ENCODE data around the gene EQTN. TPM values are rescaled to one million over a fixed set of nuclear protein-coding genes. Genes with fewer than 3 reads are reported as not detected.

Gene EQTN
- total and polyA plus RNA-seq, 4 donors = 0.08 to 0.14 TPM; not detected in 2

DNA sequence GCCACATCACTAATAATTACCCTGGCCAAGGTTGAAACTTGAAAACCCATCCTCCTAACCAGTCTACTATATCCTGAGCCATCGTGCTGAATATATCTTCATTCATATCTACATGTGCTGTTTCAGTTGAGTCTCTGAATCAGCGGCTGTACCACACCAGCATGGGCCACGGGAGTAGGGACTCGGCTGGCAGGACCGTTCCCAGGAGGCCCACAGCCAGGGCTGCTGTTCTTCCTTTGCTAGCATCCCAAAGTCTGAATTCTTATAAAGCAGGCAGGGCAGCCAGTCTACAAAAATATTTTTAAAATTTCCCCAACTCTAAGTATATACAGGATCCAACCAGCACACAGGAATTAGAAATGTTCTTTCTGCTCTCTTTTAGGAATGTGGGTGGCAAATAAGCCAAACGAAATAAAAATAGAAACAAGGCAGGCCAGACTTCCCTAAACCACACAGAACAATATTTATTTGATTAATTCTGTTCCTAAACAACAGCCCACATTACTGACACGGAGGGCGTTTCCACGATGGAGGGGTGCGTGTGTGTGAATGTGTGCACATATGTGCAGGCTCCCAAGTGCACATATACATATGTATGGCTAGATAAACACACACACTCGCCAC lies 42.8 kb upstream of the EQTN start (continued):
- TF ChIP-seq YY1 (IDR thresholded peaks at IDR 0.05) (no peak), FOXA1 (IDR thresholded peaks at IDR 0.05) (no peak)

GRCh38 chr9:27338527-27338903 lies 41.6 kb upstream of the EQTN start:
- TF ChIP-seq ZBTB33 (IDR thresholded peaks at IDR 0.05) (no peak), FOXA2 (IDR thresholded peaks at IDR 0.05) (no peak), FOXA1 (IDR thresholded peaks at IDR 0.05) (no peak), REST (IDR thresholded peaks at IDR 0.05) (no peak)
- TF ChIP-seq, protein P1, sequence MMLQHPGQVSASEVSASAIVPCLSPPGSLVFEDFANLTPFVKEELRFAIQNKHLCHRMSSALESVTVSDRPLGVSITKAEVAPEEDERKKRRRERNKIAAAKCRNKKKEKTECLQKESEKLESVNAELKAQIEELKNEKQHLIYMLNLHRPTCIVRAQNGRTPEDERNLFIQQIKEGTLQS (IDR thresholded peaks at IDR 0.05) = no peak
- TF ChIP-seq, protein P2, sequence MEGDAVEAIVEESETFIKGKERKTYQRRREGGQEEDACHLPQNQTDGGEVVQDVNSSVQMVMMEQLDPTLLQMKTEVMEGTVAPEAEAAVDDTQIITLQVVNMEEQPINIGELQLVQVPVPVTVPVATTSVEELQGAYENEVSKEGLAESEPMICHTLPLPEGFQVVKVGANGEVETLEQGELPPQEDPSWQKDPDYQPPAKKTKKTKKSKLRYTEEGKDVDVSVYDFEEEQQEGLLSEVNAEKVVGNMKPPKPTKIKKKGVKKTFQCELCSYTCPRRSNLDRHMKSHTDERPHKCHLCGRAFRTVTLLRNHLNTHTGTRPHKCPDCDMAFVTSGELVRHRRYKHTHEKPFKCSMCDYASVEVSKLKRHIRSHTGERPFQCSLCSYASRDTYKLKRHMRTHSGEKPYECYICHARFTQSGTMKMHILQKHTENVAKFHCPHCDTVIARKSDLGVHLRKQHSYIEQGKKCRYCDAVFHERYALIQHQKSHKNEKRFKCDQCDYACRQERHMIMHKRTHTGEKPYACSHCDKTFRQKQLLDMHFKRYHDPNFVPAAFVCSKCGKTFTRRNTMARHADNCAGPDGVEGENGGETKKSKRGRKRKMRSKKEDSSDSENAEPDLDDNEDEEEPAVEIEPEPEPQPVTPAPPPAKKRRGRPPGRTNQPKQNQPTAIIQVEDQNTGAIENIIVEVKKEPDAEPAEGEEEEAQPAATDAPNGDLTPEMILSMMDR (IDR thresholded peaks at IDR 0.05; ENCODE audit: low read depth, low read length, missing input control) = no peak
- no peak for DNase-seq (ENCODE audit: low spot score)
- no peak overlapping the region for H3K27ac ChIP-seq (ENCODE audit: low read depth in 1 of 2, low read length in 2 of 2)
- no peaks in the 10 kb centered on the region for H3K36me3 ChIP-seq (ENCODE audit: control insufficient read depth in 4 of 4, insufficient read depth in 3 of 4, low read depth in 1 of 4, low read length in 3 of 4)
- 67% methylated on average over 9 of the region's 9 CpGs for WGBS
- H3K9me3 ChIP-seq (ENCODE audit: control insufficient read depth in 4 of 4, low read length in 3 of 4) = no peaks in the 10 kb centered on the region
- H3K4me3 ChIP-seq (ENCODE audit: low read depth in 1 of 3, low read length in 3 of 3) = no peak overlapping the region
- H3K9ac ChIP-seq (ENCODE audit: low read depth in 1 of 2, low read length in 2 of 2) = no peak overlapping the region
- H3K27me3 ChIP-seq (ENCODE audit: control insufficient read depth in 4 of 4, insufficient read depth in 4 of 4, low read length in 3 of 4) = no peaks in the 10 kb centered on the region
- H3K4me1 ChIP-seq (ENCODE audit: control insufficient read depth in 4 of 4, insufficient read depth in 4 of 4, low read length in 3 of 4) = peaks cover 0 to 5% (median 0%) of the 10 kb centered on the region in 4 donors

- Histone ChIP-seq H3K9ac (ENCODE audit: low read depth in 1 of 2, low read length in 2 of 2) (no peak overlapping the region), H3K36me3 (ENCODE audit: control insufficient read depth in 4 of 4, insufficient read depth in 3 of 4, low read depth in 1 of 4, low read length in 3 of 4) (no peaks in the 10 kb centered on the region), H3K27ac (ENCODE audit: low read depth in 1 of 2, low read length in 2 of 2) (no peak overlapping the region), H3K4me1 (ENCODE audit: control insufficient read depth in 4 of 4, insufficient read depth in 4 of 4, low read length in 3 of 4) (peaks cover 0 to 5% (median 0%) of the 10 kb centered on the region in 4 donors), H3K27me3 (ENCODE audit: control insufficient read depth in 4 of 4, insufficient read depth in 4 of 4, low read length in 3 of 4) (no peaks in the 10 kb centered on the region), H3K4me3 (ENCODE audit: low read depth in 1 of 3, low read length in 3 of 3) (no peak overlapping the region), H3K9me3 (ENCODE audit: control insufficient read depth in 4 of 4, low read length in 3 of 4) (no peaks in the 10 kb centered on the region)
- whole genome bisulfite sequencing = 74% methylated on average over 5 of the region's 5 CpGs
- DNase-seq (ENCODE audit: low spot score) = no peak
- TF ChIP-seq, protein P2 (IDR thresholded peaks at IDR 0.05; ENCODE audit: low read depth, low read length, missing input control) = peak; percentile 8
- TF ChIP-seq RAD21 (IDR thresholded peaks at IDR 0.05) (peak in 1 of 2 donors; percentile 48), FOXA1 (IDR thresholded peaks at IDR 0.05) (no peak)
These were observed 41.0 kb upstream of the EQTN start for GRCh38 chr9:27337833-27338526.
